Gastroesophageal sphincter (tissue), 4 donors: ENCODE data around the gene ACAP1. TPM values are rescaled to one million over a fixed set of nuclear protein-coding genes. Genes with fewer than 3 reads are reported as not detected.

Source experiments
- ATAC-seq: fragments of 150-250 bp; one replicate; pipeline ENCODE4 v1.9.1; 2016; ENCODE audit warnings: mild to moderate bottlenecking, moderate library complexity
- H3K27ac ChIP-seq, 4 donors: fragments of 200-600 bp; sonication (generic) in 3 of 4; 1 replicate in 3 of 4; 2 replicates in 1 of 4; pipeline ENCODE4 v1.5.1; 2016 to 2019
- H3K27me3 ChIP-seq: fragments of 200-600 bp; sonication (generic); one replicate; pipeline ENCODE4 v1.5.1; 2019
- H3K36me3 ChIP-seq, 2 donors: fragments of 200-600 bp; sonication (generic); one replicate each; pipeline ENCODE4 v1.5.1; 2019; ENCODE audit warnings: control low read depth in 1 of 2
- H3K4me1 ChIP-seq, 3 donors: fragments of 200-600 bp; sonication (generic); 1 replicate in 2 of 3; 2 replicates in 1 of 3; pipeline ENCODE4 v1.5.1; 2016 to 2019; ENCODE audit warnings: control low read depth in 2 of 3
- H3K4me3 ChIP-seq, 2 donors: fragments of 200-600 bp; sonication (generic); one replicate each; pipeline ENCODE4 v1.5.1; 2019; ENCODE audit warnings: mild to moderate bottlenecking in 1 of 2, moderate library complexity in 1 of 2
- H3K9me3 ChIP-seq, 3 donors: fragments of 200-600 bp; sonication (generic); one replicate each; pipeline ENCODE4 v1.5.1; 2017 to 2019; ENCODE audit warnings: control low read depth in 2 of 3
- CTCF ChIP-seq, 4 experiments: fragments of 200-600 bp in 2 of 4; fragments of 450-650 bp in 2 of 4; sonication (generic) in 1 of 4; IDR thresholded peaks; one replicate each; pipeline ENCODE4 v1.5.1; 2017 to 2019; ENCODE audit warnings: antibody characterized with exemption in 4 of 4, mild to moderate bottlenecking in 2 of 4, moderate library complexity in 2 of 4
- EP300 ChIP-seq: sonication (generic); formaldehyde crosslinking; IDR thresholded peaks from one replicate; pipeline ENCODE4 v1.6.1; 2017; ENCODE audit warnings: antibody characterized with exemption, mild to moderate bottlenecking
- POLR2A ChIP-seq, 2 donors: fragments of 450-650 bp; IDR thresholded peaks; one replicate each; pipeline ENCODE4 v1.6.1; 2017; ENCODE audit warnings: antibody characterized with exemption in 2 of 2, mild to moderate bottlenecking in 2 of 2, moderate library complexity in 1 of 2
- POLR2AphosphoS5 ChIP-seq: sonication (generic); formaldehyde crosslinking; IDR thresholded peaks from one replicate; pipeline ENCODE4 v1.6.1; 2017; ENCODE audit warnings: antibody characterized with exemption
- WGBS, 2 donors: methylation state at CpG; one replicate each; pipeline ENCODE4 v1.1.5; 2018; ENCODE audit warnings: low coverage in 1 of 2; 5-methylcytosine and 5-hydroxymethylcytosine counted together
- total RNA-seq, 4 donors: library from RNA; depleted of rRNA; stranded (reverse); fragments of >200 nt; gene quantifications; one replicate each; pipeline ENCODE4 v1.1.0, GENCODE V29; 2016

Gene ACAP1
- total RNA-seq, 4 donors from 2014 or later = 2.0 to 4.6 (median 3.5) TPM

- Histone ChIP-seq H3K4me3 (no peak overlapping the region), H3K4me1 (peaks cover 0 to 52% (median 24%) of the 10 kb centered on the region in 3 donors), H3K27me3 (peaks cover 6% of the 10 kb centered on the region), H3K9me3 (no peaks in the 10 kb centered on the region), H3K27ac (peak overlapping the region in 3 of 4 donors; percentile 36 to 100 (median 99)), H3K36me3 (no peaks in the 10 kb centered on the region)
- no peak for TF ChIP-seq POLR2A (IDR thresholded peaks at IDR 0.05)
- no peak for TF ChIP-seq POLR2AphosphoS5
- TF ChIP-seq EP300 = no peak
- TF ChIP-seq CTCF (IDR thresholded peaks at IDR 0.05) = no peak
- no peak for ATAC-seq
- 57 to 87% methylated on average over 3 to 14 of the region's 19 CpGs for WGBS, 2 donors
Observed at GRCh38 chr17:7348478-7349242, 12.3 kb downstream of the ACAP1 start.

GRCh38 chr17:7351665-7352502 lies 15.6 kb downstream of the ACAP1 start, which contains the start of gene KCTD11:
KCTD11 (plus strand) TSS chr17:7352162.
- TF ChIP-seq EP300 = no peak
- TF ChIP-seq POLR2A (IDR thresholded peaks at IDR 0.05) = peak; percentile 16 to 60
- peak; percentile 66 for TF ChIP-seq POLR2AphosphoS5
- peak in 3 of 4 experiments; percentile 29 to 76 (median 71) for TF ChIP-seq CTCF (IDR thresholded peaks at IDR 0.05)

GRCh38 chr17:7352503-7352889 lies 16.2 kb downstream of the ACAP1 start:
- TF ChIP-seq CTCF (IDR thresholded peaks at IDR 0.05) = peak in 1 of 4 experiments; percentile 75
- no peak for TF ChIP-seq EP300
- 14 to 20% methylated on average over 4 to 7 of the region's 10 CpGs for WGBS, 2 donors
- peaks cover 0 to 81% (median 30%) of the 10 kb centered on the region in 3 donors for H3K4me1 ChIP-seq
- H3K27me3 ChIP-seq = no peaks in the 10 kb centered on the region
- H3K36me3 ChIP-seq = no peaks in the 10 kb centered on the region
- H3K4me3 ChIP-seq = peak overlapping the region; percentile 65 to 91
- ATAC-seq = no peak
- no peaks in the 10 kb centered on the region for H3K9me3 ChIP-seq
- peak overlapping the region; percentile 93 to 100 (median 99) for H3K27ac ChIP-seq

More at GRCh38 chr17:7351665-7352502, 15.6 kb downstream of the ACAP1 start, which contains the start of gene KCTD11:
- Histone ChIP-seq H3K27me3 (no peaks in the 10 kb centered on the region), H3K36me3 (no peaks in the 10 kb centered on the region), H3K4me3 (peak within 1 kb of the TSS; percentile 65 to 91), H3K27ac (peak within 1 kb of the TSS; percentile 93 to 100 (median 99)), H3K4me1 (peaks cover 0 to 81% (median 30%) of the 10 kb centered on the region in 3 donors), H3K9me3 (no peaks in the 10 kb centered on the region)
- no CpG with 5 or more reads among the region's 91 CpGs for WGBS, 2 donors
- ATAC-seq = peak; percentile 82

GRCh38 chr17:7352910-7353635 lies 16.7 kb downstream of the ACAP1 start:
- Histone ChIP-seq H3K4me3 (peak overlapping the region; percentile 65 to 91), H3K27me3 (no peaks in the 10 kb centered on the region), H3K27ac (peak overlapping the region in 3 of 4 donors; percentile 99 to 100 (median 99)), H3K36me3 (no peaks in the 10 kb centered on the region), H3K4me1 (peaks cover 0 to 78% (median 30%) of the 10 kb centered on the region in 3 donors), H3K9me3 (no peaks in the 10 kb centered on the region)
- no peak for ATAC-seq
- TF ChIP-seq EP300 = no peak
- TF ChIP-seq POLR2A (IDR thresholded peaks at IDR 0.05) = no peak
- no peak for TF ChIP-seq POLR2AphosphoS5
- no peak for TF ChIP-seq CTCF (IDR thresholded peaks at IDR 0.05)
- no CpG with 5 or more reads among the region's 37 CpGs for WGBS, 2 donors
